ENCODE measurements around the gene HBEGF.
"Not testable (repeated sequence)": the region's sequence is repeated elsewhere in the genome, so short reads cannot be mapped to it uniquely, and the experiment has no call there.

HBEGF gene

DNA sequence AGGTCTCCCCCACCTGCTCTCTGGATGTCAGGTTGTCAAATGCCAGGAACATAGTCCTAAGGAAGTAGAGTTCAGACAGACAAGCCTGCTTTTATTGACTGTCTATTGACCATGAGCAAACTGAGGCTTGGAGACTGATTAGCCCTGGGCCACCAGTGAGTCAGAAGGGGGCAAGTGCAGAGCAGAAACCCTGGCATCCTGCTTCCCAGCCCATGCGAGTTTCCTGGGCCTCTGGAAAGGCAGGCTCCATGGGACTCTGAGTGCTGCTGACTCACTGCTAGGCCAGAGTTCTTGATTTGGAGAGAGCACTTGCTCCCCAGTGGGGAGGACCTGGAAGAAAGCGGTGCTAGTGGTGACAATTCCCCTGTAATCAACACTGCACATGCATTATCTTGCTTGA, 2.8 kb upstream of the HBEGF start:
- no peak for DNase-seq (ENCODE audit: low read depth)
- TF ChIP-seq, protein P1, sequence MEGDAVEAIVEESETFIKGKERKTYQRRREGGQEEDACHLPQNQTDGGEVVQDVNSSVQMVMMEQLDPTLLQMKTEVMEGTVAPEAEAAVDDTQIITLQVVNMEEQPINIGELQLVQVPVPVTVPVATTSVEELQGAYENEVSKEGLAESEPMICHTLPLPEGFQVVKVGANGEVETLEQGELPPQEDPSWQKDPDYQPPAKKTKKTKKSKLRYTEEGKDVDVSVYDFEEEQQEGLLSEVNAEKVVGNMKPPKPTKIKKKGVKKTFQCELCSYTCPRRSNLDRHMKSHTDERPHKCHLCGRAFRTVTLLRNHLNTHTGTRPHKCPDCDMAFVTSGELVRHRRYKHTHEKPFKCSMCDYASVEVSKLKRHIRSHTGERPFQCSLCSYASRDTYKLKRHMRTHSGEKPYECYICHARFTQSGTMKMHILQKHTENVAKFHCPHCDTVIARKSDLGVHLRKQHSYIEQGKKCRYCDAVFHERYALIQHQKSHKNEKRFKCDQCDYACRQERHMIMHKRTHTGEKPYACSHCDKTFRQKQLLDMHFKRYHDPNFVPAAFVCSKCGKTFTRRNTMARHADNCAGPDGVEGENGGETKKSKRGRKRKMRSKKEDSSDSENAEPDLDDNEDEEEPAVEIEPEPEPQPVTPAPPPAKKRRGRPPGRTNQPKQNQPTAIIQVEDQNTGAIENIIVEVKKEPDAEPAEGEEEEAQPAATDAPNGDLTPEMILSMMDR (IDR thresholded peaks at IDR 0.05; ENCODE audit: low read depth, low read length), result no peak
- TF ChIP-seq POLR2A (IDR thresholded peaks at IDR 0.05; ENCODE audit: extremely low read depth, insufficient read length) (no peak), MYC (IDR thresholded peaks at IDR 0.05; ENCODE audit: low read depth, low read length) (no peak)
- TF ChIP-seq, protein P2, sequence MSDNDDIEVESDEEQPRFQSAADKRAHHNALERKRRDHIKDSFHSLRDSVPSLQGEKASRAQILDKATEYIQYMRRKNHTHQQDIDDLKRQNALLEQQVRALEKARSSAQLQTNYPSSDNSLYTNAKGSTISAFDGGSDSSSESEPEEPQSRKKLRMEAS (IDR thresholded peaks at IDR 0.05; ENCODE audit: low read depth, low read length), result no peak
- no peak overlapping the region for H3K4me3 ChIP-seq (ENCODE audit: low read depth, low read length)

GRCh38 chr5:140348104-140348503, 1.7 kb upstream of the HBEGF start:
- DNase-seq (ENCODE audit: low read depth), result no peak
- TF ChIP-seq, protein P2 (IDR thresholded peaks at IDR 0.05; ENCODE audit: low read depth, low read length), result no peak
- no peak for TF ChIP-seq MYC (IDR thresholded peaks at IDR 0.05; ENCODE audit: low read depth, low read length)
- TF ChIP-seq, protein P1 (IDR thresholded peaks at IDR 0.05; ENCODE audit: low read depth, low read length), result no peak
- no peak for TF ChIP-seq POLR2A (IDR thresholded peaks at IDR 0.05; ENCODE audit: extremely low read depth, insufficient read length)
- H3K4me3 ChIP-seq (ENCODE audit: low read depth, low read length), result no peak overlapping the region

GRCh38 chr5:140347360-140347759, 957 bp upstream of the HBEGF start:
- TF ChIP-seq, protein P1 (IDR thresholded peaks at IDR 0.05; ENCODE audit: low read depth, low read length), result no peak
- TF ChIP-seq POLR2A (IDR thresholded peaks at IDR 0.05; ENCODE audit: extremely low read depth, insufficient read length) (no peak), MYC (IDR thresholded peaks at IDR 0.05; ENCODE audit: low read depth, low read length) (no peak)
- TF ChIP-seq, protein P2 (IDR thresholded peaks at IDR 0.05; ENCODE audit: low read depth, low read length), result no peak
- no peak overlapping the region for H3K4me3 ChIP-seq (ENCODE audit: low read depth, low read length)
- DNase-seq (ENCODE audit: low read depth), result no peak

GRCh38 chr5:140345919-140346347, 470 bp downstream of the HBEGF start:
- peak; percentile 80 for DNase-seq (ENCODE audit: low read depth)
- TF ChIP-seq, protein P1 (IDR thresholded peaks at IDR 0.05; ENCODE audit: low read depth, low read length), result no peak
- TF ChIP-seq, protein P2 (IDR thresholded peaks at IDR 0.05; ENCODE audit: low read depth, low read length), result no peak
- no peak for TF ChIP-seq MYC (IDR thresholded peaks at IDR 0.05; ENCODE audit: low read depth, low read length)
- TF ChIP-seq POLR2A (IDR thresholded peaks at IDR 0.05; ENCODE audit: extremely low read depth, insufficient read length), result no peak
- H3K4me3 ChIP-seq (ENCODE audit: low read depth, low read length), result peak overlapping the region; percentile 88

- H3K4me3 ChIP-seq (ENCODE audit: low read depth, low read length), result peak overlapping the region; percentile 88
- TF ChIP-seq MYC (IDR thresholded peaks at IDR 0.05; ENCODE audit: low read depth, low read length) (no peak), POLR2A (IDR thresholded peaks at IDR 0.05; ENCODE audit: extremely low read depth, insufficient read length) (no peak)
- TF ChIP-seq, protein P2 (IDR thresholded peaks at IDR 0.05; ENCODE audit: low read depth, low read length), result no peak
- TF ChIP-seq, protein P1 (IDR thresholded peaks at IDR 0.05; ENCODE audit: low read depth, low read length), result no peak
- DNase-seq (ENCODE audit: low read depth), result peak; percentile 49
These were observed 1.6 kb downstream of the HBEGF start for GRCh38 chr5:140344683-140345423.

DNA sequence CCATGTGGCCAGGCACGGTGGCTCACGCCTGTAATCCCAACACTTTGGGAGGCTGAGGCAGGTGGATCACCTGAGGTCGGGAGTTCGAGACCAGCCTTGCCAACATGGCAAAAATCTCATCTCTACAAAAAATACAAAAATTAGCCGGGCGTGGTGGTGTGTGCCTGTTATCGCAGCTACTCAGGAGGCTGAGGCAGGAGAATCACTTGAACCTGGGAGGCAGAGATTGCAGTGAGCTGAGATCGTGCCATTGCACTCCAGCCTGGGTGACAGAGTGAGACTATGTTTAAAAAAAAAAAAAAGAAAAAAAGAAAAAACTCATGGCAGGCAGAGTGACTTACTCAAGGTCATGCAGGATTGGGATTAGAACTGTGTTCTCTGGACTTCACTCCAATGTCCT, 2.6 kb downstream of the HBEGF start:
- not testable (repeated sequence) for DNase-seq (ENCODE audit: low read depth)
- H3K4me3 ChIP-seq (ENCODE audit: low read depth, low read length), result peak overlapping the region; percentile 88
